Ishikawa (cell line): Measurements from ENCODE around the gene POU3F2.
A peak's percentile ranks its signal among the peaks of the same experiment; 100 is the strongest.

Source experiments
- CEBPB ChIP-seq: IDR thresholded peaks from 2 replicates; pipeline ENCODE4 v1.6.1; 2012
- CREB1 ChIP-seq: IDR thresholded peaks from 2 replicates; pipeline ENCODE4 v1.6.1; 2012; ENCODE audit warnings: low read depth
- EGR1 ChIP-seq: IDR thresholded peaks from 2 replicates; pipeline ENCODE4 v1.6.1; 2012
- EP300 ChIP-seq: IDR thresholded peaks from 2 replicates; pipeline ENCODE4 v1.6.1; 2012; ENCODE audit warnings: borderline replicate concordance
- FOXM1 ChIP-seq: IDR thresholded peaks from 2 replicates; pipeline ENCODE4 v1.6.1; 2012; ENCODE audit warnings: low read depth, borderline replicate concordance
- MAX ChIP-seq: IDR thresholded peaks from 2 replicates; pipeline ENCODE4 v1.6.1; 2012
- NFIC ChIP-seq: IDR thresholded peaks from 2 replicates; pipeline ENCODE4 v1.6.1; 2012
- RAD21 ChIP-seq: IDR thresholded peaks from 2 replicates; pipeline ENCODE4 v1.6.1; 2012; ENCODE audit warnings: low read depth
- REST ChIP-seq: IDR thresholded peaks from 2 replicates; pipeline ENCODE4 v1.6.1; 2012; ENCODE audit warnings: low read depth, mild to moderate bottlenecking
- TAF1 ChIP-seq: IDR thresholded peaks from 2 replicates; pipeline ENCODE4 v1.6.1; 2012; ENCODE audit warnings: low read depth, mild to moderate bottlenecking
- TCF12 ChIP-seq: IDR thresholded peaks from 2 replicates; pipeline ENCODE4 v1.6.1; 2012; ENCODE audit warnings: low read depth
- TEAD4 ChIP-seq: IDR thresholded peaks from 2 replicates; pipeline ENCODE4 v1.6.1; 2012
- USF1 ChIP-seq: IDR thresholded peaks from 2 replicates; pipeline ENCODE4 v1.6.1; 2012
- YY1 ChIP-seq: IDR thresholded peaks from 2 replicates; pipeline ENCODE4 v1.6.1; 2012; ENCODE audit warnings: low read depth
- ZBTB7A ChIP-seq: IDR thresholded peaks from 2 replicates; pipeline ENCODE4 v1.6.1; 2012; ENCODE audit warnings: low read depth

The POU3F2 gene

GRCh38 chr6:98845211-98846020, 11.0 kb downstream of the POU3F2 start:
- TF ChIP-seq MAX (peak; percentile 55; the same call in 1 of the 2 replicates), USF1 (no peak), FOXM1 (no peak), TAF1 (no peak), NFIC (no peak), REST (no peak), TCF12 (no peak), RAD21 (peak; percentile 97)

GRCh38 chr6:98846021-98846380, 11.6 kb downstream of the POU3F2 start:
- no peak for TF ChIP-seq RAD21
- no peak for TF ChIP-seq NFIC
- TF ChIP-seq REST, result no peak
- no peak for TF ChIP-seq FOXM1
- no peak for TF ChIP-seq TCF12
- TF ChIP-seq CEBPB, result no peak
- no peak for TF ChIP-seq EP300
- TF ChIP-seq TAF1, result no peak
- no peak for TF ChIP-seq CREB1
- TF ChIP-seq TEAD4, result no peak
- no peak for TF ChIP-seq USF1
- no peak for TF ChIP-seq MAX

GRCh38 chr6:98847416-98847778, 13.0 kb downstream of the POU3F2 start:
- TF ChIP-seq CREB1 (no peak), ZBTB7A (no peak), NFIC (no peak), YY1 (no peak), RAD21 (no peak), EGR1 (no peak), EP300 (no peak), TAF1 (no peak)

GRCh38 chr6:98847779-98848538, 13.6 kb downstream of the POU3F2 start:
- TF ChIP-seq USF1, result no peak
- TF ChIP-seq TEAD4, result no peak
- TF ChIP-seq CEBPB, result no peak
- no peak for TF ChIP-seq NFIC
- TF ChIP-seq TCF12, result no peak
- no peak for TF ChIP-seq EGR1
- no peak for TF ChIP-seq MAX
- no peak for TF ChIP-seq EP300
- no peak for TF ChIP-seq CREB1
- TF ChIP-seq REST, result no peak
- TF ChIP-seq TAF1, result no peak
- TF ChIP-seq ZBTB7A, result no peak
- no peak for TF ChIP-seq FOXM1
- no peak for TF ChIP-seq YY1
- TF ChIP-seq RAD21, result no peak
